ENCODE measurements around the gene DUSP7. TPM values are rescaled to one million over a fixed set of nuclear protein-coding genes. Genes with fewer than 3 reads are reported as not detected.

Gene DUSP7
- total RNA-seq, 1 donor from 2014 or later = 34.0 TPM

GRCh38 chr3:52018319-52019000 is 37.9 kb downstream of the DUSP7 start:
- Mint-ChIP-seq H3K4me1 (no peaks in the 10 kb centered on the region), H3K9me3 (no peaks in the 10 kb centered on the region), H3K27ac (no peak overlapping the region), H3K36me3 (ENCODE audit: low read depth) (no peaks in the 10 kb centered on the region), H3K4me3 (no peak overlapping the region), H3K27me3 (no peaks in the 10 kb centered on the region)
- intact Hi-C loops (cut with micrococcal nuclease) = no loop called here
- DNase-seq = no peak

GRCh38 chr3:52017586-52017985 is 38.8 kb downstream of the DUSP7 start:
- H3K27me3 Mint-ChIP-seq = no peaks in the 10 kb centered on the region
- no peak overlapping the region for H3K27ac Mint-ChIP-seq
- H3K4me1 Mint-ChIP-seq = no peaks in the 10 kb centered on the region

GRCh38 chr3:52015438-52016228 is 40.7 kb downstream of the DUSP7 start:
- Mint-ChIP-seq H3K27ac (no peak overlapping the region), H3K4me1 (no peaks in the 10 kb centered on the region), H3K27me3 (no peaks in the 10 kb centered on the region)

More at GRCh38 chr3:52017586-52017985, 38.8 kb downstream of the DUSP7 start:
- intact Hi-C loops (cut with micrococcal nuclease) = no loop called here
- Mint-ChIP-seq H3K4me3 (no peak overlapping the region), H3K36me3 (ENCODE audit: low read depth) (no peaks in the 10 kb centered on the region), H3K9me3 (no peaks in the 10 kb centered on the region)
- DNase-seq = no peak

GRCh38 chr3:52014613-52015012 is 41.8 kb downstream of the DUSP7 start:
- intact Hi-C loops (cut with micrococcal nuclease) = no loop called here
- no peak for DNase-seq
- no peak overlapping the region for H3K4me3 Mint-ChIP-seq
- no peaks in the 10 kb centered on the region for H3K4me1 Mint-ChIP-seq
- no peak overlapping the region for H3K27ac Mint-ChIP-seq
- H3K27me3 Mint-ChIP-seq = peaks cover 3% of the 10 kb centered on the region
- H3K36me3 Mint-ChIP-seq (ENCODE audit: low read depth) = no peaks in the 10 kb centered on the region
- no peaks in the 10 kb centered on the region for H3K9me3 Mint-ChIP-seq

More at GRCh38 chr3:52015438-52016228, 40.7 kb downstream of the DUSP7 start:
- Mint-ChIP-seq H3K4me3 (no peak overlapping the region), H3K36me3 (ENCODE audit: low read depth) (no peaks in the 10 kb centered on the region), H3K9me3 (no peaks in the 10 kb centered on the region)
- no peak for DNase-seq
- intact Hi-C loops (cut with micrococcal nuclease) = no loop called here

GRCh38 chr3:52013802-52014598 is 42.4 kb downstream of the DUSP7 start:
- no peak for DNase-seq
- no peaks in the 10 kb centered on the region for H3K9me3 Mint-ChIP-seq
- intact Hi-C loops (cut with micrococcal nuclease) = no loop called here
- H3K4me1 Mint-ChIP-seq = no peaks in the 10 kb centered on the region
- H3K27me3 Mint-ChIP-seq = peaks cover 3% of the 10 kb centered on the region
- H3K27ac Mint-ChIP-seq = no peak overlapping the region
- no peak overlapping the region for H3K4me3 Mint-ChIP-seq
- H3K36me3 Mint-ChIP-seq (ENCODE audit: low read depth) = no peaks in the 10 kb centered on the region

GRCh38 chr3:52012699-52013098 is 43.7 kb downstream of the DUSP7 start:
- Mint-ChIP-seq H3K4me3 (no peak overlapping the region), H3K27me3 (peaks cover 3% of the 10 kb centered on the region), H3K27ac (no peak overlapping the region), H3K9me3 (no peaks in the 10 kb centered on the region), H3K36me3 (ENCODE audit: low read depth) (no peaks in the 10 kb centered on the region), H3K4me1 (no peaks in the 10 kb centered on the region)
- intact Hi-C loops (cut with micrococcal nuclease) = no loop called here
- no peak for DNase-seq

- no peak overlapping the region for H3K4me3 Mint-ChIP-seq
- H3K9me3 Mint-ChIP-seq = no peaks in the 10 kb centered on the region
- no peak for DNase-seq
- intact Hi-C loops (cut with micrococcal nuclease) = no loop called here
- no peaks in the 10 kb centered on the region for H3K36me3 Mint-ChIP-seq (ENCODE audit: low read depth)
- peaks cover 9% of the 10 kb centered on the region for H3K4me1 Mint-ChIP-seq
- H3K27me3 Mint-ChIP-seq = peaks cover 3% of the 10 kb centered on the region
- H3K27ac Mint-ChIP-seq = no peak overlapping the region
Observed at GRCh38 chr3:52010431-52010830, 45.9 kb downstream of the DUSP7 start.

GRCh38 chr3:52007291-52007690 is 49.1 kb downstream of the DUSP7 start:
- H3K27ac Mint-ChIP-seq = no peak overlapping the region
- DNase-seq = no peak
- H3K4me1 Mint-ChIP-seq = peaks cover 13% of the 10 kb centered on the region
- no peak overlapping the region for H3K4me3 Mint-ChIP-seq
- H3K9me3 Mint-ChIP-seq = no peaks in the 10 kb centered on the region
- H3K36me3 Mint-ChIP-seq (ENCODE audit: low read depth) = no peaks in the 10 kb centered on the region
- intact Hi-C loops (cut with micrococcal nuclease) = no loop called here
- H3K27me3 Mint-ChIP-seq = peaks cover 3% of the 10 kb centered on the region

GRCh38 chr3:52006820-52007133 is 49.6 kb downstream of the DUSP7 start:
- no peak overlapping the region for H3K27ac Mint-ChIP-seq
- DNase-seq = no peak
- H3K4me3 Mint-ChIP-seq = no peak overlapping the region
- H3K36me3 Mint-ChIP-seq (ENCODE audit: low read depth) = no peaks in the 10 kb centered on the region
- peaks cover 3% of the 10 kb centered on the region for H3K27me3 Mint-ChIP-seq
- intact Hi-C loops (cut with micrococcal nuclease) = no loop called here
- no peaks in the 10 kb centered on the region for H3K9me3 Mint-ChIP-seq
- peaks cover 16% of the 10 kb centered on the region for H3K4me1 Mint-ChIP-seq

- peaks cover 16% of the 10 kb centered on the region for H3K4me1 Mint-ChIP-seq
- intact Hi-C loops (cut with micrococcal nuclease) = no loop called here
- no peak for DNase-seq
- no peaks in the 10 kb centered on the region for H3K9me3 Mint-ChIP-seq
- H3K36me3 Mint-ChIP-seq (ENCODE audit: low read depth) = no peaks in the 10 kb centered on the region
- no peak overlapping the region for H3K27ac Mint-ChIP-seq
- no peak overlapping the region for H3K4me3 Mint-ChIP-seq
- H3K27me3 Mint-ChIP-seq = peaks cover 3% of the 10 kb centered on the region
Observed at GRCh38 chr3:52006017-52006819, 50.2 kb downstream of the DUSP7 start.

- Mint-ChIP-seq H3K4me3 (no peak overlapping the region), H3K9me3 (no peaks in the 10 kb centered on the region), H3K27ac (no peak overlapping the region), H3K27me3 (peaks cover 3% of the 10 kb centered on the region), H3K36me3 (ENCODE audit: low read depth) (no peaks in the 10 kb centered on the region), H3K4me1 (peaks cover 16% of the 10 kb centered on the region)
- DNase-seq = no peak
- intact Hi-C loops (cut with micrococcal nuclease) = no loop called here
Observed at GRCh38 chr3:52005571-52005986, 50.8 kb downstream of the DUSP7 start.

- no peak for DNase-seq
- no peak overlapping the region for H3K4me3 Mint-ChIP-seq
- H3K9me3 Mint-ChIP-seq = no peaks in the 10 kb centered on the region
- H3K36me3 Mint-ChIP-seq (ENCODE audit: low read depth) = no peaks in the 10 kb centered on the region
- peaks cover 2% of the 10 kb centered on the region for H3K27me3 Mint-ChIP-seq
- peaks cover 16% of the 10 kb centered on the region for H3K4me1 Mint-ChIP-seq
- H3K27ac Mint-ChIP-seq = no peak overlapping the region
- intact Hi-C loops (cut with micrococcal nuclease) = no loop called here
Observed at GRCh38 chr3:52004906-52005395, 51.4 kb downstream of the DUSP7 start.

GRCh38 chr3:52004163-52004787 is 52.1 kb downstream of the DUSP7 start:
- H3K9me3 Mint-ChIP-seq = no peaks in the 10 kb centered on the region
- no peak for DNase-seq
- H3K4me1 Mint-ChIP-seq = peaks cover 16% of the 10 kb centered on the region
- intact Hi-C loops (cut with micrococcal nuclease) = no loop called here
- no peak overlapping the region for H3K4me3 Mint-ChIP-seq
- no peaks in the 10 kb centered on the region for H3K36me3 Mint-ChIP-seq (ENCODE audit: low read depth)
- H3K27ac Mint-ChIP-seq = no peak overlapping the region
- H3K27me3 Mint-ChIP-seq = peaks cover 7% of the 10 kb centered on the region

Measured in activated CD4-positive, alpha-beta T cell treated with anti-CD3 and anti-CD28 coated beads, Interleukin-2, amount 10 ng/mL, durations not matched to agents 24 days and 14 days (primary cell).